Fibroblast of skin of right biceps (primary cell): ENCODE measurements around the gene GLT8D2.
"Not testable (repeated sequence)": the region's sequence is repeated elsewhere in the genome, so short reads cannot be mapped to it uniquely, and the experiment has no call there.

Source experiments
- DNase-seq: peaks from one replicate; pipeline ENCODE4 v3.0.0-alpha.2; 2013

The GLT8D2 gene

GRCh38 chr12:104049278-104049902 lies 597 bp downstream of the GLT8D2 start:
- DNase-seq: peak; percentile 77

- peak; percentile 39 for DNase-seq
Observed at GRCh38 chr12:104048811-104049210, 1.2 kb downstream of the GLT8D2 start.

GRCh38 chr12:104048162-104048561 lies 1.8 kb downstream of the GLT8D2 start:
- no peak for DNase-seq

- no peak for DNase-seq
Observed at GRCh38 chr12:104046306-104046705, 3.7 kb downstream of the GLT8D2 start.

- DNase-seq: no peak
Observed at GRCh38 chr12:104044158-104044557, 5.8 kb downstream of the GLT8D2 start.

GRCh38 chr12:104042580-104042979 lies 7.4 kb downstream of the GLT8D2 start:
- DNase-seq: no peak

- not testable (repeated sequence) for DNase-seq
Observed at GRCh38 chr12:104039769-104040168, 10.2 kb downstream of the GLT8D2 start.

GRCh38 chr12:104036143-104036542 lies 13.8 kb downstream of the GLT8D2 start:
- DNase-seq: not testable (repeated sequence)

GRCh38 chr12:104030596-104030995 lies 19.4 kb downstream of the GLT8D2 start:
- DNase-seq: not testable (repeated sequence)

- DNase-seq: no peak
Observed at GRCh38 chr12:104026841-104027599, 23.0 kb downstream of the GLT8D2 start.

- DNase-seq: no peak
Observed at GRCh38 chr12:104025771-104026170, 24.2 kb downstream of the GLT8D2 start.

- DNase-seq: no peak
Observed at GRCh38 chr12:104024348-104024747, 25.6 kb downstream of the GLT8D2 start.

GRCh38 chr12:104023710-104024109 lies 26.3 kb downstream of the GLT8D2 start:
- DNase-seq: no peak

GRCh38 chr12:104022786-104023185 lies 27.2 kb downstream of the GLT8D2 start:
- DNase-seq: no peak

- not testable (repeated sequence) for DNase-seq
Observed at GRCh38 chr12:104021862-104022261, 28.1 kb downstream of the GLT8D2 start.

- no peak for DNase-seq
Observed at GRCh38 chr12:104012331-104012730, 37.7 kb downstream of the GLT8D2 start.

GRCh38 chr12:104011253-104011652 lies 38.7 kb downstream of the GLT8D2 start:
- peak; percentile 91 for DNase-seq

- no peak for DNase-seq
Observed at GRCh38 chr12:104010606-104011169, 39.3 kb downstream of the GLT8D2 start.

- no peak for DNase-seq
Observed at GRCh38 chr12:104010121-104010520, 39.9 kb downstream of the GLT8D2 start.

GRCh38 chr12:104006929-104007328 lies 43.1 kb downstream of the GLT8D2 start:
- peak; percentile 86 for DNase-seq

GRCh38 chr12:104003596-104003995 lies 46.4 kb downstream of the GLT8D2 start:
- peak; percentile 59 for DNase-seq

GRCh38 chr12:104002686-104003085 lies 47.3 kb downstream of the GLT8D2 start:
- DNase-seq: no peak

- peak; percentile 22 for DNase-seq
Observed at GRCh38 chr12:104000807-104001434, 49.1 kb downstream of the GLT8D2 start.

- DNase-seq: no peak
Observed at GRCh38 chr12:103998976-103999375, 51.0 kb downstream of the GLT8D2 start.
